GM06990 (cell line): ENCODE measurements around the gene TUFM.

ENCODE experiments used
- DNase-seq: peaks from one replicate; pipeline ENCODE4 v3.0.0-alpha.2; 2011; ENCODE audit not compliant: insufficient read length; ENCODE audit errors: extremely low read depth
- H3K27me3 ChIP-seq: replicated peaks from 2 replicates; pipeline ENCODE4 v1.6.0; 2011; ENCODE audit warnings: low read length; ENCODE audit not compliant: control insufficient read depth, insufficient read depth
- H3K36me3 ChIP-seq: 2 replicates; pipeline ENCODE4 v1.5.1; 2011; ENCODE audit warnings: low read length; ENCODE audit not compliant: control insufficient read depth, insufficient read depth
- H3K4me3 ChIP-seq: replicated peaks from 2 replicates; pipeline ENCODE4 v1.5.1; 2011; ENCODE audit warnings: low read depth, mild to moderate bottlenecking, control low read depth, low read length
- CTCF ChIP-seq: IDR thresholded peaks from 2 replicates; pipeline ENCODE4 v1.5.1; 2011; ENCODE audit warnings: low read length, control low read depth, mild to moderate bottlenecking, inconsistent platforms; ENCODE audit not compliant: insufficient read depth, poor library complexity, severe bottlenecking

Gene TUFM

GRCh38 chr16:28845761-28846079 is 428 bp downstream of the TUFM start:
- no peak for TF ChIP-seq CTCF
- DNase-seq = no peak
- Histone ChIP-seq H3K36me3 (peaks cover 26% of the 10 kb centered on the region), H3K27me3 (no peaks in the 10 kb centered on the region), H3K4me3 (peak overlapping the region; percentile 99)

GRCh38 chr16:28845293-28845692 is 855 bp downstream of the TUFM start:
- H3K4me3 ChIP-seq = peak overlapping the region; percentile 99
- peaks cover 26% of the 10 kb centered on the region for H3K36me3 ChIP-seq
- no peaks in the 10 kb centered on the region for H3K27me3 ChIP-seq
- DNase-seq = no peak
- no peak for TF ChIP-seq CTCF

- DNase-seq = no peak
- Histone ChIP-seq H3K4me3 (no peak overlapping the region; the same call in 1 of the 2 replicates), H3K36me3 (peaks cover 26% of the 10 kb centered on the region), H3K27me3 (no peaks in the 10 kb centered on the region)
- no peak for TF ChIP-seq CTCF
Observed at GRCh38 chr16:28844226-28844885, 1.8 kb downstream of the TUFM start.

- Histone ChIP-seq H3K36me3 (peaks cover 26% of the 10 kb centered on the region), H3K27me3 (no peaks in the 10 kb centered on the region), H3K4me3 (no peak overlapping the region)
- DNase-seq = no peak
- TF ChIP-seq CTCF = no peak
Observed at GRCh38 chr16:28843766-28844165, 2.4 kb downstream of the TUFM start.

GRCh38 chr16:28842696-28843095 is 3.5 kb downstream of the TUFM start:
- no peak for DNase-seq
- H3K27me3 ChIP-seq = no peaks in the 10 kb centered on the region
- no peak for TF ChIP-seq CTCF
- H3K4me3 ChIP-seq = no peak overlapping the region
- peaks cover 28% of the 10 kb centered on the region for H3K36me3 ChIP-seq

- DNase-seq = no peak
- Histone ChIP-seq H3K36me3 (peaks cover 46% of the 10 kb centered on the region), H3K27me3 (no peaks in the 10 kb centered on the region), H3K4me3 (no peak overlapping the region)
- TF ChIP-seq CTCF = no peak
Observed at GRCh38 chr16:28839899-28840298, 6.2 kb downstream of the TUFM start.
